Left ventricle myocardium inferior (tissue), 1 donor: Measurements from ENCODE around the gene GSTM2. TPM values are rescaled to one million over a fixed set of nuclear protein-coding genes. Genes with fewer than 3 reads are reported as not detected.

ENCODE experiments used
- DNase-seq: peaks from one replicate; pipeline ENCODE4 v3.0.0-alpha.2; 2020
- H3K27ac ChIP-seq: fragments of 200-600 bp; replicated peaks from 2 replicates; pipeline ENCODE4 v1.8.0; 2021
- H3K27me3 ChIP-seq: fragments of 200-600 bp; 2 replicates; pipeline ENCODE4 v1.8.0; 2021; ENCODE audit warnings: low read depth
- H3K36me3 ChIP-seq: fragments of 200-600 bp; 2 replicates; pipeline ENCODE4 v1.8.0; 2021
- H3K4me1 ChIP-seq: fragments of 200-600 bp; 2 replicates; pipeline ENCODE4 v1.8.0; 2021
- H3K4me3 ChIP-seq: fragments of 200-600 bp; 2 replicates; pipeline ENCODE4 v1.8.0; 2021; ENCODE audit warnings: mild to moderate bottlenecking, moderate library complexity
- H3K9me3 ChIP-seq: fragments of 200-600 bp; replicated peaks from 2 replicates; pipeline ENCODE4 v1.8.0; 2021
- CTCF ChIP-seq: fragments of 200-600 bp; IDR thresholded peaks from 2 replicates; pipeline ENCODE4 v1.8.0; 2021; ENCODE audit warnings: antibody characterized with exemption, mild to moderate bottlenecking, borderline replicate concordance
- intact Hi-C: fragments of 100-400 bp; cut with micrococcal nuclease; formaldehyde crosslinking; loops from one replicate; pipeline ENCODE4 v1.11.0; 2022
- total RNA-seq: library from RNA; stranded (reverse); fragmentation: NEBNext Ultra II Directional; extraction: Animal tissue kit (Norgen Biotek cat#: 25700); gene quantifications from one replicate; pipeline ENCODE4 v1.2.1, GENCODE V29; 2021
- donor health status: DM: no; HTN: yes; CAD: no; lungs with severe emphysema.

The GSTM2 gene
- total RNA-seq, 1 donor from 2014 or later: 67.3 TPM

- intact Hi-C loops: loop anchor here (5.0 kb wide), 1 partner anchor 88 kb away; the partner anchor contains the start of gene GNAI3
- no peak for TF ChIP-seq CTCF
- peaks cover 32% of the 10 kb centered on the region for H3K4me1 ChIP-seq
These were observed 32.8 kb upstream of the GSTM2 start for GRCh38 chr1:109634771-109635750.

GRCh38 chr1:109635862-109636200 is 32.0 kb upstream of the GSTM2 start:
- Histone ChIP-seq H3K4me3 (no peak overlapping the region), H3K27ac (peak overlapping the region; percentile 36), H3K4me1 (peaks cover 32% of the 10 kb centered on the region), H3K9me3 (no peaks in the 10 kb centered on the region), H3K36me3 (peaks cover 10% of the 10 kb centered on the region), H3K27me3 (no peaks in the 10 kb centered on the region)
- intact Hi-C loops: no loop called here
- DNase-seq: no peak
- no peak for TF ChIP-seq CTCF

More at GRCh38 chr1:109634771-109635750, 32.8 kb upstream of the GSTM2 start:
- Histone ChIP-seq H3K27me3 (no peaks in the 10 kb centered on the region), H3K36me3 (peaks cover 13% of the 10 kb centered on the region), H3K9me3 (no peaks in the 10 kb centered on the region), H3K27ac (no peak overlapping the region), H3K4me3 (no peak overlapping the region)
- no peak for DNase-seq

- no peak overlapping the region for H3K4me3 ChIP-seq
- H3K36me3 ChIP-seq: peaks cover 5% of the 10 kb centered on the region
- H3K4me1 ChIP-seq: peaks cover 32% of the 10 kb centered on the region
- no peaks in the 10 kb centered on the region for H3K27me3 ChIP-seq
- H3K9me3 ChIP-seq: no peaks in the 10 kb centered on the region
- TF ChIP-seq CTCF: no peak
- no peak for DNase-seq
- peak overlapping the region; percentile 36 for H3K27ac ChIP-seq
- intact Hi-C loops: no loop called here
These were observed 31.5 kb upstream of the GSTM2 start for GRCh38 chr1:109636201-109636952.

- intact Hi-C loops: no loop called here
- H3K9me3 ChIP-seq: no peaks in the 10 kb centered on the region
- H3K27ac ChIP-seq: no peak overlapping the region
- no peaks in the 10 kb centered on the region for H3K27me3 ChIP-seq
- TF ChIP-seq CTCF: no peak
- no peak for DNase-seq
- H3K4me3 ChIP-seq: no peak overlapping the region
- H3K36me3 ChIP-seq: no peaks in the 10 kb centered on the region
- peaks cover 24% of the 10 kb centered on the region for H3K4me1 ChIP-seq
These were observed 30.4 kb upstream of the GSTM2 start for GRCh38 chr1:109637446-109637845.

- no peak for TF ChIP-seq CTCF
- Histone ChIP-seq H3K4me1 (peaks cover 25% of the 10 kb centered on the region), H3K27ac (no peak overlapping the region), H3K27me3 (no peaks in the 10 kb centered on the region), H3K4me3 (no peak overlapping the region), H3K9me3 (no peaks in the 10 kb centered on the region), H3K36me3 (no peaks in the 10 kb centered on the region)
- DNase-seq: no peak
- intact Hi-C loops: no loop called here
These were observed 28.6 kb upstream of the GSTM2 start for GRCh38 chr1:109639063-109639840.
